ENCODE results near the gene SELENOM.
"Not testable (repeated sequence)": the region's sequence is repeated elsewhere in the genome, so short reads cannot be mapped to it uniquely, and the experiment has no call there.

The SELENOM gene

DNA sequence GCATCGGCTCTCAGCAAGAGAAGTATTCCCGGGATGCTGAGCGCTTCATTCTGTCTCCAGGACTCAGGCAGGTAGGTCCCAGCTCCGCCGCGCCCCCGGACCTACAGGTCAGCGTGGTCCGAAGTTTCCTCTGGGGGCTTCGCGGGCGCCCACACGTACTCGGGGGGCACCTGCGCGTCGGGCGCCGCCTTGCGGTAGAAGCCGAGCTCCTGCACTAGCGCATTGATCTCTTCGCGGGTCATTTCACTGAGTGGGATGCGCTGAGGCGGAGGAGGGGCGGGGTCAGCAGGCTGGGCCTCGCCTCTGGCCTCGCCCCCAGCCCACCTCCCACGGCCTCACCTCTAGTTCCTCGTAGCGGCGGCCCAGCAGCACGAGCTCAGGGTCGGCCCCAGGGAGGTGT lies 2.5 kb downstream of the SELENOM start:
- DNase-seq: no peak

GRCh38 chr22:31103899-31104694 lies 3.3 kb downstream of the SELENOM start:
- no peak for DNase-seq

DNA sequence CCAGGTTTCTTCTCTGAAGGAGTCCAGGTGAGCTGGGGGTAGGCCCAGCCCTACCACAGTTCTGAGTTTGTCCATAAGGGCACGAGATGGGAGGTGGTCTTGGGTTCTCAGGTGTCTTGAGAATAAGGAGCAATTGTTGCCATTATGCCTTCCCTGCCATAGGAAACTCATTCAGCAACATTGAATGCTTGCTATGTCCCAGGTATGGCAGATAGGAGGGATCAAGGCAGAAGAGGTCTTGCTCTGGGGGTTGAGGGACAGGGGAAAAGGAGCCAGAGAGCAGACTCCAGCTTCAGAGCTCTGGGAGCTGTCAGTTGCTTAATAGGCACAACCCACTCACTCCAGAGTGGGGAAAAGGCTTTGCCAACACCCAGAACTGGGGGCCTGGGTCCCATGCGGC lies 4.3 kb downstream of the SELENOM start:
- no peak for DNase-seq

DNA sequence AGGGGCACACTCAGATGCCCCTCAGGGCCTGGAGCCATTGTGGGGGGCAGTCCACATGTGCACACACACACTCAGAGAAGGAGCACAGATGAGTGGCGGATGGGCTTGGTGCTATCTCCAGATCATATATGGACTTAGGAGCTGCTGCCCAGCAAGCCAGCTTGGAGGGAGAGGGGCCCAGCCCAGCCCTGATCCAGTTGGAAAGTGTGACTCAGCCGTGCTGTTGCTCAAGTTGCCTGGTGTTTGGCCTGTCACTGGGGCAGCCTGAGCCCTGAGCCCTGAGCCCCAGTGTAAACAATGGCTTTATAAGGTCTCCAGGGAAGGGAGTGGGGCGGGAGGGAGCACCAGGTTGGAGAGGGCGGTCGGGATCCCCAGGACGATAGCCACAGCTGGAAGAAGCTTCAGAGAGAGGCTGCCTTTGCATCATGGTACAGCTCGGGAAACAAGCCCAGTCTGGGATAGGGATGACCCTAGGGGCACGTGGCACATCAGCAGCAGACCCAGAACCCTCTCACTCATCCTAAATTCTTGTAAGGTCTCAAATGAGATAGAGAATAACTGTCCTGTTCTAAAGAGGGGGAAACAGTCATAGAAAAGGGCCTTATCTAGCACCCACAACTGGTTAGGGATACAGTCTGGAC lies 4.8 kb downstream of the SELENOM start:
- peak; percentile 99 for DNase-seq

- no peak for DNase-seq
Measured at GRCh38 chr22:31100762-31101525, 6.4 kb downstream of the SELENOM start.

DNA sequence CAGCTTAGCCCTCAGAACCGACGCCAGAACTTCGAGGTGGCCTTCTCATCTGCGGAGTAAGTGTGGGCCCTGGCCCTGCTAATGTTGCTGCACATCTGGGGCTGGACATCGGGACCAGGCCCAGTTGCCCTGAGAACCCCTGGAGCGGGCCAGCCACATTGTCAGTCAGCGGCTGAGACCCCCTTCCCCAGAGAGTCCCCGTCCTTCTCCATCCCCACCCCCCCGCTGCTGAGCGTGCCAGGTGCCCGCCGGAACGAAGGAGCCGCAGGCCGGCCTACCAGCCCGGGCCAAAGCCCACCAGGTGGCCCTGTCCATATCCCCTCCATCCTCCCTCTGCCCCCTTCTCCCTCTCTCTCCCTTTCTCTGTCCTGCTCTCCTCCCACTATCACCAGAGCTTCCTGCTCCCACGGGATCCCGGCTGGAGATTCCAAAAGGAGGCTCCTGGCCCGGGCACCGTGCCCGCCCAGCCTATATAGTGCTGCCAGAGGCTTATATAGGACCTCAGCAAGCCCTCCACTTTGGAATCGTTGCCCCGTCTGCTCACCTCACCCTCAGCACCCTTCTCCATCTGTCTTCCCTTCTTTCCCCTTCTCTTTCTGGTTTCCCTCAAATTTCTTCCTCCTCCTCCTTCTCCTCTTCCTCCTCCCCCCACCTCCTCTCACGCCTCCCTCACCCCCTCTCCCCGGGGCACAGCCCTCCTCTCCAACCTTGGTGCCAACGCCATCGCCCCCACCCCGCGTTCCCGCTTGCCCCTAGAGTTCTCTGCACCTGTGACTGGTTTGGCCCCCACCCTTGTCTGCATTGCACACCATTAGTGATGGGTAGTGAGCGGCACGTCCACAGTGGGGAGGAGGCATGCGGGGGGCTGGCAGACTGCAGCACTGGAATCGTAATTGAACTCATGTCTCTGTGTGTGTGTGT lies 7.3 kb downstream of the SELENOM start:
- no peak for DNase-seq

DNA sequence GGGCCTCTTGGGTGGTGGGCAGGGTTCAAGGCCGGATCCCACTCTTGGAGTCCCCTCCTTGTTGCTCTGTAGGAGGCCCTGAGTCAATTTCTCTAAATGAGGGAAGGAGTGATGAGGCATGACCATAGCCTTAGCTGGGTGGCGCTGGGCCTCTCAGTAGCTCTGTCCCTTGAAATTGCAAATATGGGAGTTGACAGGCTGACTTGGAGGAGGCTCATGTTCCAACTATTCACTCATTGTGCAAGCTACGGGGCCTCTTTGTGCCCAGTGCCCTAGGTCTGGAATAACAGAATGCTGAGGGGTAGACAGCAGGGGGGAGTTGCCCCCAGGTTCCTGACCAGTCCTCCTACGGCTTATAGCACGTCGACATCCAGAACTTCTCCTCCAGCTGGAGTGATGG lies 8.0 kb downstream of the SELENOM start:
- DNase-seq: peak; percentile 39

DNA sequence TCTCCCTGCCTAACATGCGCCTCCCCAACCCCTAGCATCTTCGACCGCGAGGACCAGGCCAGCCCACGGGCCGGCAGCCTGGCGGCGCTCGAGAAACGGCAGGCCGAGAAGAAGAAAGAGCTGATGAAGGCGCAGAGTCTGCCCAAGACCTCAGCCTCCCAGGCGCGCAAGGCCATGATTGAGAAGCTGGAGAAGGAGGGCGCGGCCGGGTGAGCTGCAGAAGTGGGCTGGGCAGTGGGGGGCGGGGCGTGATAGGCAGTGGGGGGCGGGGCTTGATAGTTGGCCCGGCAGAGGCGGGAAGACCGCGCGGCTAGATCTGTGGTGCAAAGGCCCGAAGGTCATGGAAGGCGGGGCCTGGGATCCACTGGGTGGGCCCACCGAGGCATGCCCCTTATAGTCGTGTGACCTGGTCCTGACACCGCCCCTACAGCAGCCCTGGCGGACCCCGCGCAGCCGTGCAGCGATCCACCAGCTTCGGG lies 8.7 kb downstream of the SELENOM start:
- DNase-seq: no peak

GRCh38 chr22:31097941-31098631 lies 9.3 kb downstream of the SELENOM start:
- no peak for DNase-seq

- not testable (repeated sequence) for DNase-seq
Measured at GRCh38 chr22:31097539-31097938, 9.8 kb downstream of the SELENOM start.

- no peak for DNase-seq
Measured at GRCh38 chr22:31096657-31097279, 10.6 kb downstream of the SELENOM start.

GRCh38 chr22:31095637-31096249 lies 11.6 kb downstream of the SELENOM start:
- DNase-seq: no peak

- no peak for DNase-seq
Measured at GRCh38 chr22:31094741-31095140, 12.6 kb downstream of the SELENOM start.

- DNase-seq: no peak
Measured at GRCh38 chr22:31094021-31094551, 13.3 kb downstream of the SELENOM start.

- DNase-seq: no peak
Measured at GRCh38 chr22:31093086-31093850, 14.1 kb downstream of the SELENOM start.

- no peak for DNase-seq
Measured at GRCh38 chr22:31092161-31092560, 15.2 kb downstream of the SELENOM start.

DNA sequence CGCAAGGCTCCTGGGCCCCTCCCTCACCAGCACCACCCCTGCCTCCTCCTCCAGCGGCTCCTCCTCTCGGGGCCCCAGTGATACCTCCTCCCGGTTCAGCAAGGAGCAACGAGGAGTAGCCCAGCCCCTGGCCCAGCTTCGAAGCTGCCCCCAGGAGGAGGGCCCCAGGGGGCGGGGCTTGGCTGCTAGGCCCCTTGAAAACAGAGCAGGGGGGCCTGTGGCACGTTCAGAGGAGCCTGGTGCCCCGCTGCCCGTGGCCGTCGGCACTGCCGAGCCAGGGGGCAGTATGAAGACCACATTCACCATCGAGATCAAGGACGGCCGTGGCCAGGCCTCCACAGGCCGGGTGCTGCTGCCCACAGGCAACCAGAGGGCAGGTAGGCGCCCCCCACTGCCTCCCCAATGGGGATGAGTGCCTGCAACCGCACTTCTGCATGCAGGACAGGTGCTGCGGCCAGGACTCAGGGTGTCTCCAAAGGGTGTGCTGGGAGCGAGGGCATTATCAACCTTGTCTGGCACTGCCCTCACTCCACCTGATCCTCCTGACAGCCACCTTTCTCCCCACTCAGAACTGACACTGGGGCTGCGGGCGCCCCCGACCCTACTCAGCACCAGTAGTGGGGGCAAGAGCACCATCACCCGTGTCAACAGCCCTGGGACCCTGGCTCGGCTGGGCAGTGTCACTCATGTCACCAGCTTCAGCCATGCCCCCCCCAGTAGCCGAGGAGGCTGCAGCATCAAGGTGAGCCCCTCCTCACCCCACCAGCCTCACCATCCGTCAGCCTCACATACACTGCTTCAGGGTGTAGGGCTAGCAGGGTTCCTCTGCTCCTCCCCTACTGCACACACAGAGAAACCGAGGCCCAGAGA lies 16.0 kb downstream of the SELENOM start:
- DNase-seq: no peak

DNA sequence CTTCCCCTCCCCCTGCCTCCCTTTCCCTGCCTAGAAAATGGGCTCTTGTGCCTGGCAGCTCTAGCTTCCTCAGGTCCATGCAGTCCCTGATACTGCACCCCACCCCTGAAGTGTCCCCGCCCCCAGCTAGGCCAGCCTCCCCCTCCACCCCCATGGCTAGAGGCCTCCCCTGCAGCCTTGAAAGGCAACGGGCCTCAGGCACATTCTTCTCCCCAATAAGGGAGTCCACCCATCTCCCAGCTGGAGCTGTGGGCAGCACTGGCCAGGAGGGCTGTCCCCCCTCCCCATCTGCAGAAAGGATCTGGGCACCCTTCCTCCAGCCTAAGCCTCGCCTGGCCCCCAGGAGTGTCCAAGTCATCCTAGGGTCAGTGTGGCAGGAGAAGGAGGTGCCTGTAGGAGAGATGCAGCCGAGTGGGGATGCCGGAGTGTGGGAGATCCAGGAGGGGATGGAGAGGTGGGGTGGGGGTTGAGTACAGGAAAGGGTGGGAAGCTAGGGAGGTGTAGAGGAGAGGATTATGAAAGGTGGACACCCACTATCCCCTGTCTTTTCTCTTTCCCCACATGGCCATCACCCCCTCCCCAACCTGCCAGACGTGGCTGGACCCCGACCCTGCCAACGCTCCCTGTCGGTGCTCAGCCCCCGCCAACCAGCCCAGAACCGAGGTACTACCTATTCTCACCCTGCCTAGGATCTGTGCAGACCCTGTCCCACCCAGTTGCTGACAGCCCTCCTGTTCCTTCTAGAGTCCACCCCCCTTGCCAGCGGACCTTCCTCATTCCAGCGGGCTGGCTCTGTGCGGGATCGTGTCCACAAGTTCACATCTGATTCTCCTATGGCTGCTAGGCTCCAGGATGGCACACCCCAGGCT lies 16.9 kb downstream of the SELENOM start:
- no peak for DNase-seq

Measured in HCEC 1CT (cell line).